ENCODE results near the gene OCA2.

OCA2 gene

GRCh38 chr15:28104326-28104725, 5.2 kb upstream of the OCA2 start:
- no peak for DNase-seq (ENCODE audit: low read depth)

- DNase-seq (ENCODE audit: low read depth), result no peak
Measured at GRCh38 chr15:28103831-28104230, 4.7 kb upstream of the OCA2 start.

GRCh38 chr15:28101983-28102441, 2.9 kb upstream of the OCA2 start:
- DNase-seq (ENCODE audit: low read depth), result no peak

- no peak for DNase-seq (ENCODE audit: low read depth)
Measured at GRCh38 chr15:28101201-28101600, 2.1 kb upstream of the OCA2 start.

- no peak for DNase-seq (ENCODE audit: low read depth)
Measured at GRCh38 chr15:28100516-28101195, 1.5 kb upstream of the OCA2 start.

GRCh38 chr15:28099555-28100140, 533 bp upstream of the OCA2 start:
- DNase-seq (ENCODE audit: low read depth), result no peak

GRCh38 chr15:28098360-28098765, 752 bp downstream of the OCA2 start:
- DNase-seq (ENCODE audit: low read depth), result no peak

GRCh38 chr15:28097656-28098359, 1.3 kb downstream of the OCA2 start:
- no peak for DNase-seq (ENCODE audit: low read depth)

- no peak for DNase-seq (ENCODE audit: low read depth)
Measured at GRCh38 chr15:28096670-28097431, 2.3 kb downstream of the OCA2 start.

GRCh38 chr15:28096411-28096669, 2.8 kb downstream of the OCA2 start:
- DNase-seq (ENCODE audit: low read depth), result no peak

GRCh38 chr15:28094732-28095521, 4.2 kb downstream of the OCA2 start:
- DNase-seq (ENCODE audit: low read depth), result no peak

- no peak for DNase-seq (ENCODE audit: low read depth)
Measured at GRCh38 chr15:28093752-28094535, 5.2 kb downstream of the OCA2 start.

- DNase-seq (ENCODE audit: low read depth), result no peak
Measured at GRCh38 chr15:28091313-28091712, 7.8 kb downstream of the OCA2 start.

- DNase-seq (ENCODE audit: low read depth), result peak; percentile 47
Measured at GRCh38 chr15:28086175-28086703, 12.9 kb downstream of the OCA2 start.

- no peak for DNase-seq (ENCODE audit: low read depth)
Measured at GRCh38 chr15:28085489-28086174, 13.5 kb downstream of the OCA2 start.

GRCh38 chr15:28084547-28084946, 14.6 kb downstream of the OCA2 start:
- DNase-seq (ENCODE audit: low read depth), result no peak

- no peak for DNase-seq (ENCODE audit: low read depth)
Measured at GRCh38 chr15:28082891-28083684, 16.0 kb downstream of the OCA2 start.

- no peak for DNase-seq (ENCODE audit: low read depth)
Measured at GRCh38 chr15:28081594-28081993, 17.5 kb downstream of the OCA2 start.

- DNase-seq (ENCODE audit: low read depth), result no peak
Measured at GRCh38 chr15:28080386-28080785, 18.7 kb downstream of the OCA2 start.
